Activated T-helper 2 cell treated with anti-CD3 and anti-CD28 coated beads, Interferon-gamma antibody, Interleukin-2, Interleukin-4, amounts not matched to agents 10 μg/mL and 5 μg/mL and 100 μg/mL, durations not matched to agents 14 hours and 24 hours and 36 hours (primary cell): ENCODE results near the gene KRT33A. TPM values are rescaled to one million over a fixed set of nuclear protein-coding genes. Genes with fewer than 3 reads are reported as not detected.

Experiments
- DNase-seq: peaks from one replicate; pipeline ENCODE4 v3.0.0; 2021; ENCODE audit warnings: low spot score
- H3K27ac Mint-ChIP-seq: one replicate; pipeline ENCODE4 v1.8.0; 2021; ENCODE audit warnings: mixed read lengths
- H3K27me3 Mint-ChIP-seq: one replicate; pipeline ENCODE4 v1.8.0; 2021; ENCODE audit warnings: low read depth, mixed read lengths
- H3K36me3 Mint-ChIP-seq: one replicate; pipeline ENCODE4 v1.8.0; 2021; ENCODE audit warnings: low read depth, mixed read lengths
- H3K4me1 Mint-ChIP-seq: one replicate; pipeline ENCODE4 v1.8.0; 2021; ENCODE audit warnings: low read depth, mixed read lengths
- H3K4me3 Mint-ChIP-seq: one replicate; pipeline ENCODE4 v1.8.0; 2021; ENCODE audit warnings: low read depth, mild to moderate bottlenecking, moderate library complexity, mixed read lengths
- H3K9me3 Mint-ChIP-seq: one replicate; pipeline ENCODE4 v1.8.0; 2021; ENCODE audit warnings: mixed read lengths
- intact Hi-C: fragments of 100-400 bp; cut with micrococcal nuclease; formaldehyde crosslinking; loops from one replicate; pipeline ENCODE4 v1.15.1; 2023
- total RNA-seq: library from RNA; stranded (reverse); gene quantifications from 2 replicates; pipeline ENCODE4 v1.2.3, GENCODE V29; 2022

KRT33A gene
- total RNA-seq, 1 donor from 2014 or later, result not detected

DNA sequence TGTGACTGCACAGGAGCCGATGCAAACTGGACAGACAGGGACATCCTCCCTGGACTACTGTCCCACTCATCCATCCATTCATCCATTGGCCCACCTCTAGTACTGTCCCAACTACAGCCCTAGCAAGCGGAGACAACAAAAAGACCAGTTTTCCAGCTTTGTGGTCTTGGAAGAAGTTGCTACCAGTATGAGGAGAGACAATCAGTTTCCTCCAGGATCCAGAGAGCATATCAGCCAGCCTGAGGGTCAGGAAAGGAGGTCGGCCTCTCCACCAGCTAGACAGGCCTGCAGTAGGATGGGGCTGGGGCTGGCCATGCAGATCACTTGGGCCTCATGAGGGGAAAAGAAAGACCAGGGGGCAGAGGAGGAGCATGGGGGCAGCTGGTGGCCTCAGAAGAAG lies 16.8 kb downstream of the KRT33A start:
- Mint-ChIP-seq H3K27me3 (peaks cover 14% of the 10 kb centered on the region), H3K27ac (no peak overlapping the region), H3K36me3 (no peaks in the 10 kb centered on the region), H3K4me3 (no peak overlapping the region), H3K9me3 (no peaks in the 10 kb centered on the region), H3K4me1 (peaks cover 2% of the 10 kb centered on the region)
- no peak for DNase-seq
- intact Hi-C loops, result no loop called here

DNA sequence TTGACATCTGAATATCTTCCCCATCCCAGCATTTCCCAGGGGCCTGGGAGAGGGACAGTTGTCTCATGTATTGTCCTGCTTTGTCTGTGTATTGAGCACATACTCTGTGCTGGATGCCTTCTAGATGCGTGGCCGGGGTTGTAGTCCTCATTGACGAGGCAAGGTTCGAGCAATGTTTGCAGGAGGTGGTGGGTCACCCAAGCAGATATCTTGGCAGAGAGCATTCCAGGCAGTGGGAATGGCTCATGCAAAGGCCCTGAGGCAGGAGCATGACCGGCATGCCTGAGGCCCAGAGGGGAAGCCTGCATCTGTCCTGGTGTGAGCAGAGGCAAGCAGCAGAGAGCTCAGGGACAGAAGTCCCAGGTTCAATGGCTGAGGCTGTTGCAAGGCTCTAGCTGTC lies 17.5 kb downstream of the KRT33A start:
- Mint-ChIP-seq H3K27ac (no peak overlapping the region), H3K4me3 (no peak overlapping the region), H3K4me1 (no peaks in the 10 kb centered on the region), H3K9me3 (no peaks in the 10 kb centered on the region), H3K36me3 (no peaks in the 10 kb centered on the region), H3K27me3 (peaks cover 14% of the 10 kb centered on the region)
- intact Hi-C loops, result no loop called here
- no peak for DNase-seq

DNA sequence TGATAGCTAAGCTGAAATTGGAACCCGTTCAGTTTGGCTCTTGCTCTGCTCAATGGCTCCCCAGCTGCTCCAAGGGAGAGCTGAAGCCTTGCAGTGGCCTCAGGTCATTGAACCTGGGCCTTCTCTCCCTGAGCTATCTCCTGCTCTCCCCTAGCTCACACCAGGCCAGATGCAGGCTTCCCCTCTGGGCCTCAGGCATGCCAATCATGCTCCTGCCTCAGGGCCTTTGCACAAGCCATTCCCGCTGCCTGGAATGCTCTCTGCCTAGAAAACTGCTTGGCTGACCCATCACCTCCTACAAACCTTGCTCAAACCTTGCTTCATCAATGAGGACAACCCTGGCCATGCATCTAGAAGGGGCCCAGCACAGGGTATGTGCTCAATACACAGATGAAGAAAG lies 18.4 kb downstream of the KRT33A start:
- no peaks in the 10 kb centered on the region for H3K36me3 Mint-ChIP-seq
- H3K27ac Mint-ChIP-seq, result no peak overlapping the region
- H3K4me1 Mint-ChIP-seq, result no peaks in the 10 kb centered on the region
- no peak overlapping the region for H3K4me3 Mint-ChIP-seq
- DNase-seq, result no peak
- H3K9me3 Mint-ChIP-seq, result no peaks in the 10 kb centered on the region
- peaks cover 11% of the 10 kb centered on the region for H3K27me3 Mint-ChIP-seq
- intact Hi-C loops, result no loop called here

DNA sequence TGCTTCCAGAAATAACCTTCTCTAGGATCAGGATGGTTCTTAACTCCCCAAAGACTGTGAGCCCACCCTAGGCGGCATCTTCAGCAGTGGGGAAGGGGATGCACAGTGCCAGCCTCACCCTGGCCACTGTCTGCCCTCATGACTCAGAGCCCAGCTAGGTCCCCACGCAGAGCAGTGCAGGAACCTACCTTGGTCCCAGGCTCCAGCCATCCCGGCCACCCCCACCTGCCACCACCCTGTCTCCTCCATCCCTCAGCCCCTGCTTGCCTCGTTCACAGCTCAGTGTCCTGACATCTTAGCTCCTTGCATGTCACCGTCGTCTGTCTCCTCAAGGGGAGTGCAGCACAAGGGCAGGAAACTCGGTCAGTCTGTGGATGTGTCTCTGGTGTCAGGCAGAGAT lies 19.0 kb downstream of the KRT33A start:
- H3K27me3 Mint-ChIP-seq, result peaks cover 10% of the 10 kb centered on the region
- DNase-seq, result no peak
- no peak overlapping the region for H3K4me3 Mint-ChIP-seq
- no peak overlapping the region for H3K27ac Mint-ChIP-seq
- H3K4me1 Mint-ChIP-seq, result no peaks in the 10 kb centered on the region
- H3K36me3 Mint-ChIP-seq, result no peaks in the 10 kb centered on the region
- intact Hi-C loops, result no loop called here
- no peaks in the 10 kb centered on the region for H3K9me3 Mint-ChIP-seq

DNA sequence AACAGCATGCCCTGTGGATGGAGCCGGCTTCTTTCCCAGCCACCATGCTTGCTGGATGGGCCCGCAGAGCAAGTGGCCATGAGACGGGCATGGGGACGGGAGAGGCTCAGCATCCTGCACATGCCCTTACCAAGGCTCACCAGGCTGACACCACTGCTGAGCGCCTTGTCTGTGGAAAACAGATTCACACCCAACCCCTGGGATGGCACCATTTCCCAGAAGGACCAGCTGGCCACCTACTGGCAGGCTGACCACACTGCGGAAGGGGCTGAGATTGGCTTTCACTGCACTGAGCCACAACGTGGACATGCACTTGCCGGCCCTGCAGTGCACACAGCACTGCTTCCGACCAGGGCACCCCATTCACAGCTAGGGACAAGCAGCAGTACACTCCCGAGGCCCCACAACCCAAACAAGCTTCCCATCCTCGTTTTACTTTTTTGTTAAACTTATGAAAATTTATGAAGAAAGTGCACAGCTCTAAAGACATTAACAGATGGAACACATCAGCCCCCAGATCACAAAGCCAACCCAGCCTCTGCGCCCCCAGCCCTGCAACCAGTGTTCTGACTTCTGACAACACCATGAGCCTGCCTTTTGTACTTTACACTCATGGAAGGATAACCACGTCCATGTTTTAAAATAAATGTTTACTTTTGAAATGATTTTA lies 21.2 kb downstream of the KRT33A start:
- intact Hi-C loops, result no loop called here
- peaks cover 2% of the 10 kb centered on the region for H3K27me3 Mint-ChIP-seq
- DNase-seq, result no peak
- no peak overlapping the region for H3K4me3 Mint-ChIP-seq
- H3K27ac Mint-ChIP-seq, result no peak overlapping the region
- H3K4me1 Mint-ChIP-seq, result no peaks in the 10 kb centered on the region
- no peaks in the 10 kb centered on the region for H3K9me3 Mint-ChIP-seq
- no peaks in the 10 kb centered on the region for H3K36me3 Mint-ChIP-seq

DNA sequence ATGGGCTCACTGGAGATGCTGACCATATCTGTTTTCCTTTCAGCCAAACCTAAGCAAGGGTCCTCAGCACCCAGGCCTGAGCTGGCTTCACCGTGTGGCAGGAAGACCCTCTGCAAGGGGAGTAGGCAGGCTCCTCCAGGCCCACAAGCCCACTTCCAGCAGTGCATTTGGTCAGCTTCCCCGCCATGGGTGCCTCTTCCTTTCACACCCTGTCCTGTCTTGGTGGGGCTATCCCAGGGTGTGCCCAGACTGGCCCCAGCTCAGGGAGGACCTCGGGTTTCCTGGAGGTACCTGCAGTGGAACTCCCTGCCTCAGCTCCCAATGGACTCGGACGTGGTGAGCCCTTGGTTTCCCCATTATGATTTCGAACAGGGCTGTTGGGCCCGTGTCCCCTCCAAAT lies 22.4 kb downstream of the KRT33A start:
- intact Hi-C loops, result no loop called here
- no peaks in the 10 kb centered on the region for H3K4me1 Mint-ChIP-seq

DNA sequence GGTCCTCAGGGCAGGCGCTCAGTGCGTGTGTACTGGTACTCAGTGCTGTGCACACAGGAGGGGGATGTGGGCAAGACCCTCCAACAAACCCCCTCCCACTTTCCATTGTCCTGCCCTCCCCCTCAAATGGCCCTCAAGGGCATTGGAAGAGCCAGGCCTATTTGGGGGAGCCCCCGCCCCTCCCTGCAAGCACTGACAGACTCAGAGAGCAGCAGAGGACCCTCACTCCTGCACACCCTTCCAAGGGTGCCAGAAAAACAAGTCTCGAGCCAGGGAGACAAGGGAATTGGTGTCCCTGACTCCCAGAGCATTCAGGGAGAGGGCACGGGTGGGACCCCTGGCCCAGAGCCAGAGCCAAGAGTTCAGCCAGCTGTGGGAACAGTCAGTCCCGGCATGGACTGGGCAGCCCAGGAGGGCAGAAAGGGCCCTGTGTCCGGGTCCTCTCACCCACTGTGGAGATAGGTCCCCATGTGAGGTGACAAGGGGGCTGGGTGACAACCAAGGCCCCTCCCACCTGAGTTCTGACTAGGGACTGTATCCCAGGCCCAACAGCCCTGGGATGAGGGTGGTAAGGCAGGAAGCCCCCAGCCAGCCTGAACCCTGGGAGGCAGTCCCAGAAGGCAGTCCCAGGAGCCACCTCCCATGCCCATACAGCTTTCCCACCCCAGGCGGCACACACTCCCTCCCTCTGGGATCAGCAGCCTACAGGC lies 23.1 kb downstream of the KRT33A start:
- no peak for DNase-seq
- H3K4me3 Mint-ChIP-seq, result no peak overlapping the region

More for the DNA sequence above, 22.4 kb downstream of the KRT33A start:
- H3K9me3 Mint-ChIP-seq, result no peaks in the 10 kb centered on the region
- H3K27me3 Mint-ChIP-seq, result peaks cover 2% of the 10 kb centered on the region
- H3K4me3 Mint-ChIP-seq, result no peak overlapping the region
- no peak for DNase-seq
- no peak overlapping the region for H3K27ac Mint-ChIP-seq
- no peaks in the 10 kb centered on the region for H3K36me3 Mint-ChIP-seq

DNA sequence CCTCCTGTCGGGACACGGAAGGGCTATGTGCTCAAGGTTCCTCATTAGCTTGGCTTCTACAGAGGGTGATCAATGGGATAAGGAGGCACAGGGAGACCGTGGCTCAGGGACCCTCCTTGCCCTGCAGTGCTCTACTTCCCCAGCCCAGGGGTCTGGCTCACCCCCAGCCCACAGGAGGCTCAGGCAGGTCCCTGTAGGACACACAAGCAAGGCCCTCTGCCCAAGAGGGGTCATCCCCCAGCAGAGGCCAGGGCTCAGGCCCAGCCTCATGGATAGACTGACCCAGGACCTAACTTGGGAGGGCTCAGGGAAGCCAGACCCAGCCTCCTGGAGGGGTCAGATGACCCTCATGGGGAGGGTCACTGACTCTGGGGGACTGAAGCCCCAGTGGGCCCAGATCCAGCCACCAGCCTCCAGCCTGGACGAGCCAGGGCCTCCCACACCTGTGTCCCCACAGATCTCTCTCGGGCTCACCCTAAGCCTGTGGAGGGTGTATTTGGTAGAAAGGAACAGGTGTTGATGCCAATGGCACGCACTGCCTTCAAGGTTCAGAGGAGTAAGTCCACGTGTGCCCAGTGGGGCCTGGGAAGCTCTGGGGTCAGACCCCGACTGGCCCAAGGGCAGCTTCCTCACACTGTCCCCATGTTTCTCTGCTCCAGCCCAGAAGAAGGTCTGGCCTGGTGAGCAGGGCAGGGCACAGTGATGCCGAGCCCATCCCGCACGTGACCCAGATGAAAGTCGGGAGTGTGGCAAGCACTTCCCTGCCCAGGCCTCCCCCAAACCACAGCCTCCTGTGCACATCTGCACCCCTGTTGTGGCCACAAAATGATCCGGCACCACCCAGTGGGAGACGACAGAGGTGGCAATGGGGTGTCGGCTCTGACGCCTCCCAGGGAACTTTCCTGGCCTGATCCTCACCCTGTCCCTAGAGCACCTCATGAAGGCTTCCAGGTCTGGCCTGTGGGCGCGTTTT lies 24.2 kb downstream of the KRT33A start:
- Mint-ChIP-seq H3K27ac (no peak overlapping the region), H3K4me1 (no peaks in the 10 kb centered on the region), H3K4me3 (no peak overlapping the region), H3K27me3 (peaks cover 2% of the 10 kb centered on the region), H3K36me3 (no peaks in the 10 kb centered on the region), H3K9me3 (no peaks in the 10 kb centered on the region)
- DNase-seq, result no peak
- intact Hi-C loops, result no loop called here

More for the DNA sequence above, 23.1 kb downstream of the KRT33A start:
- Mint-ChIP-seq H3K4me1 (no peaks in the 10 kb centered on the region), H3K27ac (no peak overlapping the region), H3K36me3 (no peaks in the 10 kb centered on the region), H3K9me3 (no peaks in the 10 kb centered on the region), H3K27me3 (peaks cover 2% of the 10 kb centered on the region)
- intact Hi-C loops, result no loop called here

DNA sequence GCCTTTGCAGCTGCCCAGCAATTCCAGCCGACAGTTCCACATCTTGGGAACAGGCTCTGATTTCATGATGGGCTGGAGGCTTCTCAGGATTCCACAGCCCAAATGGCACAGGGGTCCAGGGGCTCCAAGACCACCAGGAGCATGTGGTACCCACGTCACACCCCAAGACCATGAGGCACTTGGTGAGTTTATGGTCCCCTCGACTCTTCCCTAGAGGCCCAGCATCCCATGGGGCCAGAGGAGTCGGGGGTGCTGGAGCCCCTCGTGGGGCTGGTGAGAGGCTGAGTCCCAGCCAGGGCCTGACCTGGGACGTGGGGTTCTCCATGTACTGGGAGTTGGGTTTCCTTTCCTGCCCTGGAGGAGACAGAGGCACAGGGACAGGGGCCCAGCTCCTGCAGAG lies 25.0 kb downstream of the KRT33A start:
- no peak overlapping the region for H3K4me3 Mint-ChIP-seq
- H3K27ac Mint-ChIP-seq, result no peak overlapping the region
- H3K4me1 Mint-ChIP-seq, result no peaks in the 10 kb centered on the region
- H3K36me3 Mint-ChIP-seq, result no peaks in the 10 kb centered on the region
- no peaks in the 10 kb centered on the region for H3K9me3 Mint-ChIP-seq
- H3K27me3 Mint-ChIP-seq, result peaks cover 2% of the 10 kb centered on the region
- intact Hi-C loops, result no loop called here
- no peak for DNase-seq

DNA sequence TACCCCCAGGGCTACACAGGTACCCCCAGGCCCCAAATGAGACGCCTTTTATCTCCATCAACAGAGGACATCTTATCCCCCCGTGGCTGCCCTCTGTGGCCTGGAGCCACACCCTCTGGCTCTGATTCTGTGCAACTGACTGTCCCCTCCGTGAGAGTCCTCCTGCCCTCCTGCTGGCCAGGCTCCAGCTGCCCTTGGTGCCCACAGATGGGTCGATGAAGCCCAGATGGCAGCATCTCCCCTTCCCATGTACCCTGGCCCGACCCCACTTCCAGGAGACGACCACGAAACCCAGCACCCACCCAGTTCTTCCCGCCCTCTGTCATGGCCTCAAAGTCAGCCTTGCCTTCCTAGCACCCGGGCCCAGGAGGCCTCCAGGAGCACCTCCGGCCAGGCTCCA lies 25.5 kb downstream of the KRT33A start:
- H3K27ac Mint-ChIP-seq, result no peak overlapping the region
- H3K4me1 Mint-ChIP-seq, result no peaks in the 10 kb centered on the region
- peaks cover 1% of the 10 kb centered on the region for H3K9me3 Mint-ChIP-seq
- intact Hi-C loops, result no loop called here
- DNase-seq, result no peak
- no peaks in the 10 kb centered on the region for H3K36me3 Mint-ChIP-seq
- peaks cover 2% of the 10 kb centered on the region for H3K27me3 Mint-ChIP-seq
- H3K4me3 Mint-ChIP-seq, result no peak overlapping the region

DNA sequence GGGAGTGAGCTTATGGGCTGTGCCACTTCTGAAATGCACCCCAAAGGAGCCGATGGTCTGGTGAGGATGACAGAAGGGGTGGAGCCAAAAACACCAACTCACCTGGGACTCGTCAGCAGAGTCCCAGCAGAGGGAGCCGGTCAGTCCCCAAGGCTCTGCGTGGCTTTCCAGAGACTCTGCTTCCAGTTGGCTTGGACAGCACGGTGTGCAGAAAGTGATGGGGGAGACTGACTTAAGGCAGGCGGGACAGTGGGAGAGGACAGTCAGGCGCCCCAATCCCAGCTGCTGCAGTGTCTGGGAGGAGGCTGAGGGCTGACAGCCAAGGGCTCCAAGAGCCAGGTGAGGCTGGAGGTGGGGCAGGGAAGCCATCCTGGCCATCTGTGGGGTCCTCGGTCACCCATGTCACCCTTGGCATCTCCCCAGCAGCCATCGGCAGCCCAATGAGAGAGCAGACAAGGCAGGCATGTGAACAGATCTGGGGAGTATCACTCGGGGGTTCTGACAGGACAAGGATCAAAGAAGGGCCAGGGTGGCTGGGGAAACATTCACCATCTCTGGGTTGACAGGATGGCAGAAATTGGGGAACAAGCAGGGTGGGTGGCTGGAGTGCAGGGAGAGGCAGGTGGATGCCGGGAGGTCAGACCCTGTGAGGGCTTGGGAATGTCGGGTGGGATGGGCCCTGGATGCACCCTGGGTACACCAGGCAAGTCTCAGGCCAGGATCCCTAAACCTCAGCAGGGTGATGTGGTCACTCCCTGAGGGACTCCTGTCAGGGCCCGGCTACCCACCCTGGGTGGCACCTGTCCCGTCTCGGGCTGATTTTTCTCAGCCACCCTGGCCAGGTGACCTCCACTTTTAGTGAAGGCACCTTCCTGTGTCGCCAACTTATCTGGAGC lies 26.2 kb downstream of the KRT33A start:
- H3K36me3 Mint-ChIP-seq, result no peaks in the 10 kb centered on the region
- no peaks in the 10 kb centered on the region for H3K4me1 Mint-ChIP-seq
- no peak overlapping the region for H3K4me3 Mint-ChIP-seq
- H3K27ac Mint-ChIP-seq, result no peak overlapping the region
- intact Hi-C loops, result no loop called here
- peaks cover 5% of the 10 kb centered on the region for H3K27me3 Mint-ChIP-seq
- H3K9me3 Mint-ChIP-seq, result peaks cover 8% of the 10 kb centered on the region
- no peak for DNase-seq
